GM18868 (cell line): ENCODE measurements around the gene ASXL2.

Source experiments
- ATAC-seq: cut with Tn5 transposase; IDR thresholded peaks from one replicate; pipeline ENCODE4 v1.9.1; 2021; ENCODE audit warnings: mild to moderate bottlenecking, moderate library complexity; ENCODE audit not compliant: unreplicated experiment

The ASXL2 gene

GRCh38 chr2:25698752-25699151 is 179.5 kb downstream of the ASXL2 start:
- ATAC-seq, result no peak

- ATAC-seq, result no peak
These were observed 180.5 kb downstream of the ASXL2 start for GRCh38 chr2:25697559-25698341.

GRCh38 chr2:25692737-25693445 is 185.4 kb downstream of the ASXL2 start:
- no peak for ATAC-seq

GRCh38 chr2:25692143-25692542 is 186.1 kb downstream of the ASXL2 start:
- ATAC-seq, result no peak

GRCh38 chr2:25690058-25690457 is 188.2 kb downstream of the ASXL2 start:
- ATAC-seq, result no peak

GRCh38 chr2:25688236-25688635 is 190.1 kb downstream of the ASXL2 start:
- ATAC-seq, result no peak

GRCh38 chr2:25685741-25686140 is 192.5 kb downstream of the ASXL2 start:
- no peak for ATAC-seq

GRCh38 chr2:25684577-25685473 is 193.5 kb downstream of the ASXL2 start:
- no peak for ATAC-seq
